ENCODE results near the gene APOC1.
A peak's percentile ranks its signal among the peaks of the same experiment; 100 is the strongest.
"Not testable (repeated sequence)": the region's sequence is repeated elsewhere in the genome, so short reads cannot be mapped to it uniquely, and the experiment has no call there.

APOC1 gene

GRCh38 chr19:44883922-44884321 is 30.5 kb upstream of the APOC1 start:
- FAIRE-seq: no peak
- no peak for TF ChIP-seq CTCF (IDR thresholded peaks at IDR 0.05; ENCODE audit: insufficient read depth, missing control alignments)

GRCh38 chr19:44884566-44884965 is 29.8 kb upstream of the APOC1 start:
- TF ChIP-seq CTCF (IDR thresholded peaks at IDR 0.05; ENCODE audit: insufficient read depth, missing control alignments): no peak
- no peak for DNase-seq (ENCODE audit: insufficient read length, low spot score)
- no peak for FAIRE-seq

More at GRCh38 chr19:44883922-44884321, 30.5 kb upstream of the APOC1 start:
- DNase-seq (ENCODE audit: insufficient read length, low spot score): no peak

- FAIRE-seq (no peak), DNase-seq (ENCODE audit: insufficient read length, low spot score) (no peak)
- no peak for TF ChIP-seq CTCF (IDR thresholded peaks at IDR 0.05; ENCODE audit: insufficient read depth, missing control alignments)
Measured at GRCh38 chr19:44886141-44886540, 28.3 kb upstream of the APOC1 start.

GRCh38 chr19:44887648-44888047 is 26.8 kb upstream of the APOC1 start:
- TF ChIP-seq CTCF (IDR thresholded peaks at IDR 0.05; ENCODE audit: insufficient read depth, missing control alignments): no peak
- DNase-seq (ENCODE audit: insufficient read length, low spot score): no peak
- no peak for FAIRE-seq

GRCh38 chr19:44888335-44888734 is 26.1 kb upstream of the APOC1 start:
- FAIRE-seq; DNase-seq (ENCODE audit: insufficient read length, low spot score): not testable (repeated sequence)

- TF ChIP-seq CTCF (IDR thresholded peaks at IDR 0.05; ENCODE audit: insufficient read depth, missing control alignments): no peak
- DNase-seq (ENCODE audit: insufficient read length, low spot score) (no peak), FAIRE-seq (no peak)
Measured at GRCh38 chr19:44889830-44890365, 24.5 kb upstream of the APOC1 start.

- no peak for TF ChIP-seq CTCF (IDR thresholded peaks at IDR 0.05; ENCODE audit: insufficient read depth, missing control alignments)
- DNase-seq (ENCODE audit: insufficient read length, low spot score) (peak; percentile 79), FAIRE-seq (peak; percentile 77)
Measured at GRCh38 chr19:44890366-44891015, 23.9 kb upstream of the APOC1 start.
